HL-60 (cell line): ENCODE measurements around the gene SFXN4.

ENCODE experiments used
- TF ChIP-seq, protein P1 (sequence below): IDR thresholded peaks from one replicate; pipeline ENCODE4 v1.5.1; 2011; ENCODE audit warnings: low read length, control low read depth, inconsistent platforms; ENCODE audit not compliant: insufficient read depth
- TF ChIP-seq, protein P2 (sequence below): IDR thresholded peaks from 2 replicates; pipeline ENCODE4 v1.6.1; 2012; ENCODE audit warnings: low read depth; ENCODE audit not compliant: insufficient replicate concordance

DNA sequence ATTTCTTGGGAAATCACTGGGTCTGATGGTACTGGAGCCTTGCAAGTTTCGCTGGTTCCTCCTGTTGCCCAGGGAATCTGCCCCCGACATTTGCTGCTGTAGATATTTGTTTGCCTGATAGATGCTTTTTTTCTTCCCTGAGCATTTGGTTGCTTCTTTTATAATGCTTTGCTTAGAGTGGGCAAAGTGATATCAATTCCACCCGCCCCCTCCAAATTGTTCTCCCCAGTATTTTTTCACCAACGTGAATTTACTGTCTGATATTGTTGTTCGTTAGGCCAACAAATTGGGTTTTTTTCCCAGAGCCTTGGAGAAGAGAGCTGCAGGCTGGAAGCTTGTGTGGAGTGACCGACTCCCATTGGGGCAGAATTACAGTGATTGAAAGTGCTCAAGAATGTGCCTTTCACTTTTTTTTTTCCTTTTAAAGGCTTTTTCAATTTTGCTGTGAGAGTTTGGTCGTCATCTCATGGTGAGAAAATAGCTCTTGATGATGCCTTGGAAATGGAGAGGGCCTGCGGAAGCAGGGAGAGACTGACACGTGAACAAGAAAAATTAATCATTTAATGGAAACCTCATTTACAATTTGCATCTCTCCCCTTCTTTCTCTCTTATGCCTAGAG is 44.3 kb upstream of the SFXN4 start:
- TF ChIP-seq, protein P1, sequence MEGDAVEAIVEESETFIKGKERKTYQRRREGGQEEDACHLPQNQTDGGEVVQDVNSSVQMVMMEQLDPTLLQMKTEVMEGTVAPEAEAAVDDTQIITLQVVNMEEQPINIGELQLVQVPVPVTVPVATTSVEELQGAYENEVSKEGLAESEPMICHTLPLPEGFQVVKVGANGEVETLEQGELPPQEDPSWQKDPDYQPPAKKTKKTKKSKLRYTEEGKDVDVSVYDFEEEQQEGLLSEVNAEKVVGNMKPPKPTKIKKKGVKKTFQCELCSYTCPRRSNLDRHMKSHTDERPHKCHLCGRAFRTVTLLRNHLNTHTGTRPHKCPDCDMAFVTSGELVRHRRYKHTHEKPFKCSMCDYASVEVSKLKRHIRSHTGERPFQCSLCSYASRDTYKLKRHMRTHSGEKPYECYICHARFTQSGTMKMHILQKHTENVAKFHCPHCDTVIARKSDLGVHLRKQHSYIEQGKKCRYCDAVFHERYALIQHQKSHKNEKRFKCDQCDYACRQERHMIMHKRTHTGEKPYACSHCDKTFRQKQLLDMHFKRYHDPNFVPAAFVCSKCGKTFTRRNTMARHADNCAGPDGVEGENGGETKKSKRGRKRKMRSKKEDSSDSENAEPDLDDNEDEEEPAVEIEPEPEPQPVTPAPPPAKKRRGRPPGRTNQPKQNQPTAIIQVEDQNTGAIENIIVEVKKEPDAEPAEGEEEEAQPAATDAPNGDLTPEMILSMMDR, result no peak
- TF ChIP-seq, protein P2, sequence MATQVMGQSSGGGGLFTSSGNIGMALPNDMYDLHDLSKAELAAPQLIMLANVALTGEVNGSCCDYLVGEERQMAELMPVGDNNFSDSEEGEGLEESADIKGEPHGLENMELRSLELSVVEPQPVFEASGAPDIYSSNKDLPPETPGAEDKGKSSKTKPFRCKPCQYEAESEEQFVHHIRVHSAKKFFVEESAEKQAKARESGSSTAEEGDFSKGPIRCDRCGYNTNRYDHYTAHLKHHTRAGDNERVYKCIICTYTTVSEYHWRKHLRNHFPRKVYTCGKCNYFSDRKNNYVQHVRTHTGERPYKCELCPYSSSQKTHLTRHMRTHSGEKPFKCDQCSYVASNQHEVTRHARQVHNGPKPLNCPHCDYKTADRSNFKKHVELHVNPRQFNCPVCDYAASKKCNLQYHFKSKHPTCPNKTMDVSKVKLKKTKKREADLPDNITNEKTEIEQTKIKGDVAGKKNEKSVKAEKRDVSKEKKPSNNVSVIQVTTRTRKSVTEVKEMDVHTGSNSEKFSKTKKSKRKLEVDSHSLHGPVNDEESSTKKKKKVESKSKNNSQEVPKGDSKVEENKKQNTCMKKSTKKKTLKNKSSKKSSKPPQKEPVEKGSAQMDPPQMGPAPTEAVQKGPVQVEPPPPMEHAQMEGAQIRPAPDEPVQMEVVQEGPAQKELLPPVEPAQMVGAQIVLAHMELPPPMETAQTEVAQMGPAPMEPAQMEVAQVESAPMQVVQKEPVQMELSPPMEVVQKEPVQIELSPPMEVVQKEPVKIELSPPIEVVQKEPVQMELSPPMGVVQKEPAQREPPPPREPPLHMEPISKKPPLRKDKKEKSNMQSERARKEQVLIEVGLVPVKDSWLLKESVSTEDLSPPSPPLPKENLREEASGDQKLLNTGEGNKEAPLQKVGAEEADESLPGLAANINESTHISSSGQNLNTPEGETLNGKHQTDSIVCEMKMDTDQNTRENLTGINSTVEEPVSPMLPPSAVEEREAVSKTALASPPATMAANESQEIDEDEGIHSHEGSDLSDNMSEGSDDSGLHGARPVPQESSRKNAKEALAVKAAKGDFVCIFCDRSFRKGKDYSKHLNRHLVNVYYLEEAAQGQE, result no peak
